HEK293 (cell line): ENCODE measurements around the gene GALNT13.

Experiments used
- CTCF ChIA-PET: fragments of 350-600 bp; formaldehyde crosslinking; extraction: SDS; loops from one replicate; lab custom pipeline; 2021; ENCODE audit warnings: antibody characterized with exemption; lab: Yijun Ruan, JAX
- POLR2A ChIA-PET: fragments of 300-600 bp; formaldehyde crosslinking; extraction: SDS; loops from one replicate; lab custom pipeline; 2020; ENCODE audit warnings: antibody characterized with exemption, inconsistent platforms; lab: Yijun Ruan, JAX
- H3K27ac ChIP-seq: fragments of 200-500 bp; sonication (Bioruptor generic); 2 replicates; pipeline ENCODE4 v1.5.1; 2014; ENCODE audit warnings: low read depth, low read length, control low read depth, inconsistent platforms; ENCODE audit errors: extremely low read depth
- H3K36me3 ChIP-seq, 2 experiments: fragments of 200-500 bp in 1 of 2; sonication (Bioruptor generic) in 1 of 2; 1 replicate in 1 of 2; 2 replicates in 1 of 2; pipeline ENCODE4 v1.5.1; 2014 to 2017; ENCODE audit warnings: inconsistent platforms in 2 of 2, low read length in 2 of 2; ENCODE audit not compliant: control insufficient read depth in 2 of 2, insufficient read depth in 1 of 2
- H3K4me1 ChIP-seq: fragments of 200-500 bp; sonication (Bioruptor generic); 2 replicates; pipeline ENCODE4 v1.5.1; 2014; ENCODE audit warnings: mild to moderate bottlenecking, low read length, inconsistent platforms; ENCODE audit not compliant: control insufficient read depth, insufficient read depth
- H3K4me3 ChIP-seq: 2 replicates; pipeline ENCODE4 v1.5.1; 2011; ENCODE audit warnings: low read depth, mild to moderate bottlenecking, control low read depth, low read length, moderate library complexity
- H3K9me3 ChIP-seq: fragments of 200-500 bp; sonication (Bioruptor generic); 2 replicates; pipeline ENCODE4 v1.5.1; 2014; ENCODE audit warnings: low read depth, low read length, inconsistent platforms; ENCODE audit not compliant: control insufficient read depth, insufficient read depth
- INSM2 ChIP-seq: fragments of 450-650 bp; formaldehyde crosslinking; IDR thresholded peaks from 2 replicates; pipeline ENCODE4 v1.5.1; 2016; ENCODE audit warnings: missing biosample characterization, missing genetic modification characterization
- KLF1 ChIP-seq: fragments of 450-650 bp; formaldehyde crosslinking; IDR thresholded peaks from 2 replicates; pipeline ENCODE4 v1.5.1; 2016; ENCODE audit warnings: missing biosample characterization, missing genetic modification characterization
- KLF17 ChIP-seq: fragments of 450-650 bp; formaldehyde crosslinking; IDR thresholded peaks from 2 replicates; pipeline ENCODE4 v1.5.1; 2016; ENCODE audit warnings: missing biosample characterization, missing genetic modification characterization
- KLF8 ChIP-seq: fragments of 450-650 bp; formaldehyde crosslinking; IDR thresholded peaks from 2 replicates; pipeline ENCODE4 v1.5.1; 2016; ENCODE audit warnings: missing biosample characterization, missing genetic modification characterization
- MYNN ChIP-seq: fragments of 450-650 bp; formaldehyde crosslinking; IDR thresholded peaks from 2 replicates; pipeline ENCODE4 v1.5.1; 2016; ENCODE audit warnings: missing biosample characterization, missing genetic modification characterization, borderline replicate concordance
- PBX3 ChIP-seq: sonication (generic); formaldehyde crosslinking; IDR thresholded peaks from 2 replicates; pipeline ENCODE4 v1.8.1; 2022; ENCODE audit warnings: mild to moderate bottlenecking, moderate library complexity, missing genetic modification reagents
- SP3 ChIP-seq: fragments of 450-650 bp; formaldehyde crosslinking; IDR thresholded peaks from 2 replicates; pipeline ENCODE4 v1.5.1; 2016; ENCODE audit warnings: missing biosample characterization, missing genetic modification characterization
- WT1 ChIP-seq: fragments of 450-650 bp; formaldehyde crosslinking; IDR thresholded peaks from 2 replicates; pipeline ENCODE4 v1.5.1; 2016; ENCODE audit warnings: missing biosample characterization, missing genetic modification characterization
- YY1 ChIP-seq: fragments of 450-650 bp; formaldehyde crosslinking; IDR thresholded peaks from 2 replicates; pipeline ENCODE4 v1.5.1; 2018; ENCODE audit warnings: missing biosample characterization, missing genetic modification characterization
- ZBTB20 ChIP-seq: fragments of 450-650 bp; formaldehyde crosslinking; IDR thresholded peaks from 2 replicates; pipeline ENCODE4 v1.5.1; 2016; ENCODE audit warnings: missing biosample characterization, missing genetic modification characterization
- ZBTB44 ChIP-seq: fragments of 450-650 bp; IDR thresholded peaks from 2 replicates; pipeline ENCODE4 v1.5.1; 2018; ENCODE audit warnings: missing biosample characterization, mild to moderate bottlenecking, missing genetic modification characterization
- ZNF341 ChIP-seq: fragments of 450-650 bp; formaldehyde crosslinking; IDR thresholded peaks from 2 replicates; pipeline ENCODE4; 2016; ENCODE audit warnings: low read depth, missing biosample characterization, missing genetic modification characterization
- ZNF350 ChIP-seq: fragments of 450-650 bp; formaldehyde crosslinking; IDR thresholded peaks from 2 replicates; pipeline ENCODE4 v1.5.0; 2017; ENCODE audit warnings: missing biosample characterization, mild to moderate bottlenecking, missing genetic modification characterization
- ZNF366 ChIP-seq: fragments of 450-650 bp; formaldehyde crosslinking; conservative IDR thresholded peaks from 2 replicates; pipeline ENCODE4 v1.5.1; 2016; ENCODE audit warnings: missing biosample characterization, missing genetic modification characterization
- ZNF37A ChIP-seq: fragments of 450-650 bp; IDR thresholded peaks from 2 replicates; pipeline ENCODE4 v1.5.1; 2018; ENCODE audit warnings: missing biosample characterization, missing genetic modification characterization
- ZNF48 ChIP-seq: fragments of 450-650 bp; formaldehyde crosslinking; IDR thresholded peaks from 2 replicates; pipeline ENCODE4 v1.5.1; 2016; ENCODE audit warnings: missing biosample characterization, missing genetic modification characterization
- ZNF510 ChIP-seq: fragments of 450-650 bp; formaldehyde crosslinking; IDR thresholded peaks from 2 replicates; pipeline ENCODE4 v1.5.1; 2018; ENCODE audit warnings: mild to moderate bottlenecking, missing genetic modification characterization, missing biosample characterization; ENCODE audit not compliant: insufficient replicate concordance
- ZNF544 ChIP-seq: fragments of 450-650 bp; formaldehyde crosslinking; IDR thresholded peaks from 2 replicates; pipeline ENCODE4 v1.5.0; 2017; ENCODE audit warnings: missing biosample characterization, missing genetic modification characterization
- ZNF555 ChIP-seq: fragments of 450-650 bp; formaldehyde crosslinking; conservative IDR thresholded peaks from 2 replicates; pipeline ENCODE4 v1.5.1; 2017; ENCODE audit warnings: missing biosample characterization, mild to moderate bottlenecking, missing genetic modification characterization, inconsistent platforms
- ZNF580 ChIP-seq: fragments of 450-650 bp; formaldehyde crosslinking; IDR thresholded peaks from 2 replicates; pipeline ENCODE4 v1.5.1; 2016; ENCODE audit warnings: missing biosample characterization, missing genetic modification characterization
- ZNF585B ChIP-seq: fragments of 450-650 bp; formaldehyde crosslinking; IDR thresholded peaks from 2 replicates; pipeline ENCODE4 v1.5.1; 2016; ENCODE audit warnings: missing biosample characterization, missing genetic modification characterization
- ZNF610 ChIP-seq: fragments of 450-650 bp; formaldehyde crosslinking; IDR thresholded peaks from 2 replicates; pipeline ENCODE4 v1.5.1; 2016; ENCODE audit warnings: missing biosample characterization, missing genetic modification characterization, borderline replicate concordance
- ZNF660 ChIP-seq: fragments of 450-650 bp; IDR thresholded peaks from 2 replicates; pipeline ENCODE4 v1.5.1; 2018; ENCODE audit warnings: missing biosample characterization, mild to moderate bottlenecking, missing genetic modification characterization
- ZNF791 ChIP-seq: fragments of 450-650 bp; formaldehyde crosslinking; IDR thresholded peaks from 2 replicates; pipeline ENCODE4 v1.5.1; 2016; ENCODE audit warnings: missing biosample characterization, missing genetic modification characterization
- ZNF792 ChIP-seq: fragments of 450-650 bp; formaldehyde crosslinking; IDR thresholded peaks from 2 replicates; pipeline ENCODE4 v1.5.1; 2016; ENCODE audit warnings: missing biosample characterization, missing genetic modification characterization
- ZNF830 ChIP-seq: fragments of 450-650 bp; IDR thresholded peaks from 2 replicates; pipeline ENCODE4 v1.5.0; 2018; ENCODE audit warnings: missing biosample characterization, missing genetic modification characterization, low read depth, mild to moderate bottlenecking, moderate library complexity
- ZXDB ChIP-seq: fragments of 450-650 bp; formaldehyde crosslinking; IDR thresholded peaks from 2 replicates; pipeline ENCODE4 v1.5.1; 2016; ENCODE audit warnings: missing biosample characterization, missing genetic modification characterization

GALNT13 gene

GRCh38 chr2:154195644-154196195 lies 324.0 kb downstream of the GALNT13 start:
- Histone ChIP-seq H3K36me3 (no peaks in the 10 kb centered on the region), H3K4me1 (no peaks in the 10 kb centered on the region), H3K4me3 (no peak overlapping the region), H3K27ac (no peak overlapping the region), H3K9me3 (no peaks in the 10 kb centered on the region)
- TF ChIP-seq MYNN (tag by site-specific recombination) (no peak), ZNF37A (tag by site-specific recombination) (no peak)
- CTCF ChIA-PET = interaction anchor here (0.7 kb wide), 1 partner anchor 13 kb away, joined by 3 read pairs; no protein-coding TSS in a partner anchor
- POLR2A ChIA-PET = no interaction called here

GRCh38 chr2:154198866-154199265 lies 327.1 kb downstream of the GALNT13 start:
- POLR2A ChIA-PET = no interaction called here

GRCh38 chr2:154203206-154203605 lies 331.5 kb downstream of the GALNT13 start:
- no peak overlapping the region for H3K4me3 ChIP-seq
- POLR2A ChIA-PET = no interaction called here
- H3K9me3 ChIP-seq = no peaks in the 10 kb centered on the region
- TF ChIP-seq INSM2 (no peak), PBX3 (CRISPR knock-in tag) (no peak), ZBTB20 (tag by site-specific recombination) (no peak), ZBTB44 (no peak), ZNF544 (tag by site-specific recombination) (no peak), WT1 (no peak)
- TF ChIP-seq, all 188 proteins: peak for 0
- Histone ChIP-seq H3K27ac (no peak overlapping the region), H3K36me3 (no peaks in the 10 kb centered on the region), H3K4me1 (no peaks in the 10 kb centered on the region)
- CTCF ChIA-PET = no interaction called here

More at GRCh38 chr2:154198866-154199265, 327.1 kb downstream of the GALNT13 start:
- TF ChIP-seq ZNF660 (tag by site-specific recombination) (no peak), ZNF510 (tag by site-specific recombination) (no peak), SP3 (tag by site-specific recombination) (no peak), ZNF350 (tag by site-specific recombination) (no peak), ZNF341 (tag by site-specific recombination) (no peak), ZNF792 (no peak), ZNF585B (tag by site-specific recombination) (no peak), PBX3 (CRISPR knock-in tag) (no peak), KLF17 (tag by site-specific recombination) (no peak), ZNF610 (tag by site-specific recombination) (no peak), YY1 (tag by site-specific recombination) (no peak), ZNF791 (tag by site-specific recombination) (no peak), ZNF366 (no peak), ZNF830 (tag by site-specific recombination) (no peak), ZNF580 (tag by site-specific recombination) (no peak), ZNF48 (tag by site-specific recombination) (no peak), ZNF555 (tag by site-specific recombination) (no peak), KLF1 (no peak), ZXDB (tag by site-specific recombination) (no peak), KLF8 (no peak)
- no peaks in the 10 kb centered on the region for H3K36me3 ChIP-seq
- no peaks in the 10 kb centered on the region for H3K4me1 ChIP-seq
- H3K27ac ChIP-seq = no peak overlapping the region
- CTCF ChIA-PET = interaction anchor here (0.6 to 0.7 kb wide), 2 partner anchors 391 to 448 kb away, joined by 3 to 5 read pairs; no protein-coding TSS in a partner anchor
- H3K4me3 ChIP-seq = no peak overlapping the region
- no peaks in the 10 kb centered on the region for H3K9me3 ChIP-seq
